OCI-LY3 (cell line): Measurements from ENCODE around the gene EIF4G3.
"Not testable (repeated sequence)": the region's sequence is repeated elsewhere in the genome, so short reads cannot be mapped to it uniquely, and the experiment has no call there.

Source experiments
- H2AFZ ChIP-seq: fragments of 200-600, 300-600 bp; shearing (Covaris generic); 2 replicates; pipeline ENCODE4 v1.6.0; 2014; ENCODE audit warnings: antibody characterized with exemption, low read depth, low read length
- H3K27ac ChIP-seq: fragments of 200-600, 300-600 bp; sonication (generic); 2 replicates; pipeline ENCODE4 v1.5.1; 2014; ENCODE audit warnings: mild to moderate bottlenecking, low read length, moderate library complexity, mixed read lengths
- H3K27me3 ChIP-seq: fragments of 200-600, 300-600 bp; sonication (generic); 2 replicates; pipeline ENCODE4 v1.6.1; 2014; ENCODE audit warnings: low read depth, low read length, mixed read lengths
- H3K36me3 ChIP-seq: fragments of 200-600, 300-600 bp; sonication (generic); replicated peaks from 2 replicates; pipeline ENCODE3; 2014; ENCODE audit warnings: low read depth, low read length, mixed read lengths
- H3K4me1 ChIP-seq: fragments of 300-600, 200-600 bp; sonication (generic); 2 replicates; pipeline ENCODE4 v1.6.1; 2014; ENCODE audit warnings: low read length, mixed read lengths
- H3K4me2 ChIP-seq: fragments of 200-600, 300-600 bp; sonication (generic); 2 replicates; pipeline ENCODE4 v1.6.1; 2014; ENCODE audit warnings: low read length, mixed read lengths
- H3K4me3 ChIP-seq: fragments of 300-600, 200-600 bp; sonication (generic); 2 replicates; pipeline ENCODE4 v1.5.1; 2014; ENCODE audit warnings: antibody characterized with exemption, mild to moderate bottlenecking, low read length, moderate library complexity
- H3K79me2 ChIP-seq: fragments of 300-600, 200-600 bp; shearing (Covaris generic); 2 replicates; pipeline ENCODE4 v1.6.1; 2014; ENCODE audit warnings: mild to moderate bottlenecking, low read length, mixed read lengths
- H3K9ac ChIP-seq: fragments of 300-600, 200-600 bp; shearing (Covaris generic); 2 replicates; pipeline ENCODE4 v1.6.0; 2014; ENCODE audit warnings: mild to moderate bottlenecking, low read length, moderate library complexity
- H3K9me3 ChIP-seq: fragments of 200-600, 300-600 bp; shearing (Covaris generic); 2 replicates; pipeline ENCODE4 v1.6.1; 2014; ENCODE audit warnings: low read length, mixed read lengths; ENCODE audit not compliant: insufficient read depth
- H4K20me1 ChIP-seq: fragments of 200-600, 300-600 bp; sonication (generic); 2 replicates; pipeline ENCODE4 v1.6.1; 2016; ENCODE audit warnings: low read length, mixed read lengths; ENCODE audit not compliant: insufficient read depth
- EZH2phosphoT487 ChIP-seq: fragments of 200-600 bp; shearing (Covaris generic); IDR thresholded peaks from 2 replicates; pipeline ENCODE4 v1.6.1; 2018; ENCODE audit warnings: antibody characterized with exemption, mixed run types, low read depth
- TF ChIP-seq, protein P1 (sequence below): fragments of 200-600, 300-600 bp; sonication (generic); IDR thresholded peaks from 2 replicates; pipeline ENCODE4 v1.5.1; 2014; ENCODE audit warnings: antibody characterized with exemption, low read length, low read depth

The EIF4G3 gene

GRCh38 chr1:21143138-21143537 lies 33.6 kb downstream of the EIF4G3 start:
- TF ChIP-seq, protein P1, sequence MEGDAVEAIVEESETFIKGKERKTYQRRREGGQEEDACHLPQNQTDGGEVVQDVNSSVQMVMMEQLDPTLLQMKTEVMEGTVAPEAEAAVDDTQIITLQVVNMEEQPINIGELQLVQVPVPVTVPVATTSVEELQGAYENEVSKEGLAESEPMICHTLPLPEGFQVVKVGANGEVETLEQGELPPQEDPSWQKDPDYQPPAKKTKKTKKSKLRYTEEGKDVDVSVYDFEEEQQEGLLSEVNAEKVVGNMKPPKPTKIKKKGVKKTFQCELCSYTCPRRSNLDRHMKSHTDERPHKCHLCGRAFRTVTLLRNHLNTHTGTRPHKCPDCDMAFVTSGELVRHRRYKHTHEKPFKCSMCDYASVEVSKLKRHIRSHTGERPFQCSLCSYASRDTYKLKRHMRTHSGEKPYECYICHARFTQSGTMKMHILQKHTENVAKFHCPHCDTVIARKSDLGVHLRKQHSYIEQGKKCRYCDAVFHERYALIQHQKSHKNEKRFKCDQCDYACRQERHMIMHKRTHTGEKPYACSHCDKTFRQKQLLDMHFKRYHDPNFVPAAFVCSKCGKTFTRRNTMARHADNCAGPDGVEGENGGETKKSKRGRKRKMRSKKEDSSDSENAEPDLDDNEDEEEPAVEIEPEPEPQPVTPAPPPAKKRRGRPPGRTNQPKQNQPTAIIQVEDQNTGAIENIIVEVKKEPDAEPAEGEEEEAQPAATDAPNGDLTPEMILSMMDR: no peak
- TF ChIP-seq EZH2phosphoT487: no peak
- H3K4me3 ChIP-seq: no peak overlapping the region
- peaks cover 2% of the 10 kb centered on the region for H3K36me3 ChIP-seq

GRCh38 chr1:21141030-21141429 lies 35.7 kb downstream of the EIF4G3 start:
- no peak for TF ChIP-seq EZH2phosphoT487
- TF ChIP-seq, protein P1: no peak
- no peak overlapping the region for H3K4me2 ChIP-seq
- H3K79me2 ChIP-seq: peaks cover 9% of the 10 kb centered on the region

More at GRCh38 chr1:21143138-21143537, 33.6 kb downstream of the EIF4G3 start:
- Histone ChIP-seq H3K9me3 (no peaks in the 10 kb centered on the region), H3K79me2 (peaks cover 3% of the 10 kb centered on the region; the same call in 1 of the 2 replicates), H2AFZ (no peak overlapping the region), H3K4me1 (no peaks in the 10 kb centered on the region), H3K27me3 (no peaks in the 10 kb centered on the region), H3K27ac (no peak overlapping the region), H4K20me1 (no peaks in the 10 kb centered on the region), H3K9ac (no peak overlapping the region), H3K4me2 (no peak overlapping the region)

GRCh38 chr1:21139601-21140000 lies 37.1 kb downstream of the EIF4G3 start:
- peaks cover 9% of the 10 kb centered on the region; the same call in 1 of the 2 replicates for H3K79me2 ChIP-seq
- no peak overlapping the region for H3K4me2 ChIP-seq

More at GRCh38 chr1:21141030-21141429, 35.7 kb downstream of the EIF4G3 start:
- no peaks in the 10 kb centered on the region for H3K4me1 ChIP-seq
- no peaks in the 10 kb centered on the region for H3K9me3 ChIP-seq
- no peak overlapping the region for H3K9ac ChIP-seq
- no peak overlapping the region for H3K27ac ChIP-seq
- H3K27me3 ChIP-seq: no peaks in the 10 kb centered on the region
- no peak overlapping the region for H3K4me3 ChIP-seq
- no peaks in the 10 kb centered on the region for H3K36me3 ChIP-seq
- no peaks in the 10 kb centered on the region for H4K20me1 ChIP-seq
- H2AFZ ChIP-seq: no peak overlapping the region

DNA sequence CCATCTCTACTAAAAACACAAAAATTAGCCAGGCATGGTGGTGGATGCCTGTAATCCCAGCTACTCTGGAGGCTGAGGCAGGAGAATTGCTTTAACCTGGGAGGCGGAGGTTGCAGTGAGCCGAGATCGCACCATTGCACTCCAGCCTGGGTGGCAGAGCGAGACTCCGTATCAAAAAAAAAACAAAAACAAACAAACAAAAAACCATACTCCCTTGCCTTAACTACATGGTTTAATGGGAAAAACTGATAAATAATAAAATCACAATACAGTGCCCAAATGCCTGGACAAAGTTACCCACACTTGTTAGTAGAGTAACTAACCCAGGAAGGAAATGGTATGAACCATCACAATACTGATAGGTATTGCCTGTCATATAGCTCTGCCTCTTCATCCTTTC lies 40.4 kb downstream of the EIF4G3 start:
- not testable (repeated sequence) for H3K79me2 ChIP-seq, H3K27me3 ChIP-seq

More at GRCh38 chr1:21139601-21140000, 37.1 kb downstream of the EIF4G3 start:
- Histone ChIP-seq H3K27ac (no peak overlapping the region), H4K20me1 (no peaks in the 10 kb centered on the region), H3K4me1 (no peaks in the 10 kb centered on the region), H2AFZ (no peak overlapping the region), H3K36me3 (no peaks in the 10 kb centered on the region), H3K27me3 (no peaks in the 10 kb centered on the region), H3K9ac (no peak overlapping the region), H3K4me3 (no peak overlapping the region), H3K9me3 (no peaks in the 10 kb centered on the region)
- no peak for TF ChIP-seq EZH2phosphoT487
- TF ChIP-seq, protein P1: no peak

DNA sequence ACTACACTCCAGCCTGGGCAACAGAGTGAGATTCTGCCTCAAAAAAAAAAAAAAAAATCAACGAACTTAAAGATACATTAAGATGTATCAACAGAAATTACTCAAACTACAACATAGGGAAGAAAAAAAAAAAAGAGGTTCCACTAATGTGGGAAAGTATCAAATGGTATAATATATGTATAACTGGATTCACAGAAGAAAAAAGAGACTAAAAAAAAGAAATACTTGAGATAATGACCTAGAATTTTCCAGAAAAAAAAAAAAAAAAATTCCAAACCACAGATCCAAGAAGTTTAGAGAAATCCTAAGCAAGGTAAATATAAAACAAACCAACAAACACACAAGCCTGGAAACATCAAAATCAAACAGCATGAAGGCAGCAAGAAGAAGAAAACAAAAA lies 45.5 kb downstream of the EIF4G3 start:
- H3K9me3 ChIP-seq: no peaks in the 10 kb centered on the region
- no peak overlapping the region for H3K9ac ChIP-seq
- no peak for TF ChIP-seq EZH2phosphoT487
- TF ChIP-seq, protein P1: no peak
- H3K4me2 ChIP-seq: no peak overlapping the region
- no peaks in the 10 kb centered on the region for H4K20me1 ChIP-seq
- no peak overlapping the region for H3K4me3 ChIP-seq
- H3K27ac ChIP-seq: no peak overlapping the region
- H3K79me2 ChIP-seq: no peaks in the 10 kb centered on the region
- no peak overlapping the region for H2AFZ ChIP-seq
- H3K36me3 ChIP-seq: no peaks in the 10 kb centered on the region
- no peaks in the 10 kb centered on the region for H3K27me3 ChIP-seq
- H3K4me1 ChIP-seq: no peaks in the 10 kb centered on the region

More for the DNA sequence above, 40.4 kb downstream of the EIF4G3 start:
- not testable (repeated sequence) for H3K4me1 ChIP-seq, H3K4me3 ChIP-seq, H3K9ac ChIP-seq, H3K27ac ChIP-seq, H3K9me3 ChIP-seq, H4K20me1 ChIP-seq, H2AFZ ChIP-seq, H3K4me2 ChIP-seq, H3K36me3 ChIP-seq
